SHP77 (cell line): ENCODE data around the gene FSCN2.

Source experiments
- DNase-seq, 2 experiments: peaks; one replicate each; lab custom pipeline; 2025; lab: John Stamatoyannopoulos, UW

FSCN2 gene

GRCh38 chr17:81557276-81558114 is 29.3 kb downstream of the FSCN2 start:
- no peak for DNase-seq

- DNase-seq: no peak
These were observed 29.9 kb downstream of the FSCN2 start for GRCh38 chr17:81558115-81558468.

DNA sequence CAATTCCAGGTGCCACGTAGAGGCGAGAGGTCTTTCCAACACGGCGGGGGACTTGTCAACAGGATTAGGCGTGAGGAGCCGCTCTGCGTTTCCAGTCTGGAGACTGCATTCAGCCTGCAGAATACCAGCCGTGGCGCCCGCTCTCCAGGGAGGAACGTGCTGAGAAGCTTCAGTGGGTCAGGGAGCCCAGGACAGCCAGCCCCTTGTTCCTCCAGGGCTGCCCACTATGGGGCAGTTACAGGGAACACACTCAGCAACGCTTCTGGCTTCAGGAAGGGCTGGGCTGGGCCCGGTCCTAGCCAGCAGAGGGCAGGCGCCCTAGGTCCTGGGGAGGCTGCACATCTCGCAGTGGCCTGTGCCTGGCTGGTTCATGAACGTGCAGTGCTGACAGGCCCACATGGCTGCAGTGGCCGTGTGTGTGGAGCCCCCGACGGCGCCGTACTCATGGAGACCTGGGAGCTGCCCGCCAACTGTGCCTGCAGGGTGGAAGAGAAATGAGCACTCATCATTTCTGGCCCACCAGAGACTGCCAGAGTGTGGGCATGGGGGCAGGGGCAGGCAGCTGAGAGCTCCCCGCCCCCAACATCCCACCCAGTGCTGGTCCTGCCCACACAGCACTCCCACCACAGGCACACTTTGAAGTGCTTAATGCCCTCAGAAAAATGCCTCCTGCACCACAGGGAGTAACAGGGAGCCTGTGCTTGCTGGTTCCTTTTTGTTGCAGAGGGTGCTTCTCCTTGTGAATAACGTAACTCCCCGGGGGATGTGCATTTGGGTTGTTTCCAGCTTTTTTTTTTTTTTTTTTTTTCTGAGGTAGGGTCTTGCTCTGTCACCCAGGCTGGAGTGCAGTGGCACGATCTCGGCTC is 31.0 kb downstream of the FSCN2 start:
- DNase-seq: no peak

GRCh38 chr17:81561494-81561885 is 33.3 kb downstream of the FSCN2 start:
- no peak for DNase-seq

- DNase-seq: no peak
These were observed 35.8 kb downstream of the FSCN2 start for GRCh38 chr17:81563861-81564586.

DNA sequence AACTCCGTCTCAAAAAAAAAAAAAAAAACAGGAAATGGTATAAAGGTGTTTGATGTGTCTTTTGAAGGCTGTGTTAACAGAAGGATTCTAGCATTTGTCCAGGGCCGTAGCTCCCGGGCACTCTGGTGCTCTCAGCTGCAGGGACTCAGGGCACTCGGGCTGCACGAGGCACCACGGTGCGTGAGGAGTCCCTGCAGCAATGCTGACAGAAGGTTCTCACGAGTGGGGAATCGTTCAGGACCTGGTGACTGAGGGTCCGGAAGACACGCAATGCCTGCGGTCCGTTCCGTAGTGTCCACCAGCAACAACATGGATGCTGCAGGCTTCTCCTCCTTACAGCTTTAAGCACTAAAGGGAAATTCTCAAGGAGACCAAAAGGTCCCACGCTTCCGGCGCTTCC is 36.6 kb downstream of the FSCN2 start:
- DNase-seq: no peak

DNA sequence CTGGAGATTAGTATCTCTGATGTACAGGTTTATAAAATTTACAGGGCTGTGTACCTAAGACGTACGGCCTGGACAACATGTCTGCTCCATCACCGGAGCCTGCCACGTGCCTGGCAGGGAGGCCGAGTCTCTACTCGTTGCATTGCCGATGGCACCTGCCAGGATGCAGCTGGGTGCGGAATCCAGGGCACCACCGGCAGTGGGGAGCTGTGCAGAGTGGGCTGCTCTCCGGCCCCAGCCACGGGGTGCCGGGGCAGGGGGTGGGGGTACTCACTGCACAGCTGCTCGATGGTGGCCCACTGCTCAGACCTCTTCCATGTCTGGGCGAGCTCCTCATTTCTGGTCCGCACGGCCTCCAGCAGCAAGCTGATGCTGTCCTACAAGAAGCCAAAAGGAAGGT is 37.1 kb downstream of the FSCN2 start:
- no peak for DNase-seq

- DNase-seq: peak; percentile 86 to 96
These were observed 38.4 kb downstream of the FSCN2 start for GRCh38 chr17:81566461-81567126.

DNA sequence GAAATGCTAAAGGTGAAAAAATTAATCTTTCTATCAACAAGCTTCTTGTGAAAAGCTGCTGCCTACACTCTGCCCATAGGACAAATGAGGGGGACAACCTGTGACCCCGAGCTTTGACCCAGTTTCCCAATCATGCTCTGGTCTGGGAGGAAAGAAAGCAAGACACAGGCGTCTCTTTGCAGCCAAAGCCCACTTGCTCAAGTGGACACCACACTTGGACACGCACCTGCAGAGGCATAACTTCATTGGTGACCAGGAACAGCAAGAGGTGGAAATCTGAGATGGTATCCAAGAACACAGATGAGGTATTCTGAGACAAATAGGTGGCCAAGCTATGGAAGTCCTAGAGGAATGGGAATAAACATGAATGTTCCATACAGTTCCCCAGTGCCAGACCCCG is 39.0 kb downstream of the FSCN2 start:
- DNase-seq: no peak

DNA sequence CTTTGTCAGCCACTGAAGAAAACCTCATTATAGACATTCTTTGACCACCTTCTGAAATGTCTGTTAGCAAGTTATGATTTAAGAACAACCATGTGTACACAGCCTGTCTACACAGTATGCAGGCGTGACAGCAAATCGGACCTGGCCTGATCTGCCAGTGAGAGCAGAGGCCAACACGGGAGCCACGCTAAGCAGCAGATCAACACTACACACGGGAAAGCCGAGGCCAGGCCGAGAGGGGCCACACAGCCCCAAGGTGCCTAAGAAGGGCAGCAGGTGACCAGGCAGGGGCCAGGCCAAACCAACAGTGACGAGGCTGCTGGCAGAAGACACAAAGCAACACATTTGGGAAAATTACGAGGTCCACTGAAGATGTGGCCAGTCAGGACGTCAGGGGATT is 40.2 kb downstream of the FSCN2 start:
- DNase-seq: no peak

- DNase-seq: no peak
These were observed 41.9 kb downstream of the FSCN2 start for GRCh38 chr17:81569986-81570514.

DNA sequence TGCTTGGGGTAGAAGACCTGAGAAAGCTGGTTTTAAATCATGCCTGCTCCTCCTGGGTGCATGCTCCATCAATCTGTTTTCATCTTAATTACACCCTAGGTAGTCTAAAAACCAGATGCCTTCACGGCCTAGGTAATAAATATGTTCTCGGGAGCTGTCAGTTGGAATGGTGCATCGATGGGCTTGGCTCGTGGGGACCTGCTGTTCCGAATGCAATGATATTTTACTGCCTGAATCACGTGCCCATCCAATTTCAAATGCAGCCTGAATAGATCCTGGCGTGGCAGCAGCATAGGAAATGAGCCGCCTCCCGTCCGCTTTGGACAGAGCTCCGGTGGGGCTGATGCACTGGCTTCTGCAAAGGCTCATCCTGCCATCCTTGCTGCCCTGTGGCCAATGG is 42.8 kb downstream of the FSCN2 start:
- no peak for DNase-seq

DNA sequence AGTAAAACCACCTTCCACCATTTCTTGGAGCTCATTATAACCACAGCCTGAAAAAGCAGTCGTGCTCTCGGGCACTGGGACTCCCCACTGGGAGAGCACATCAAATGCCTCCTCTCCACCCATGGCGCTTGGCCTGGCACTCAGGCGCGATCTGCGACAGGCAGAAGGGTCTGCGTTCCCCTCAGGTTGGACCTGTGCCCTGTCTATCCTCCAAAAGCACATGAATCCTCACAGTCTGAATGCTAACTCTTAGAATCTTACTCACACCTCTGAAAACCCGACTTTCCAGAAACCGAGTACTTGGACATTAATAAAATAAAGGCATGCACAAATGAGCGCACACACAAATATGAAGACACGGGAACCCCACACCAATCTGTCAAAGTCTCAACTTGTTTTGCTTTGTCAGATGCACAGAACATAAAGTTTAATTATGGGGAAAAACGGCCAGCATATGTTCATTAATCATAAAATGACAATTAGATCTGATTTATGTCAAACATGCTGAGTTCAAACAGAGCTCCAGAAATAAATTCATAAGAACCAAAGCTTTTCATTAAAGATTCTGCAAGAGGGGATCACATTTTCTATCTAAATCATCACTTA is 44.5 kb downstream of the FSCN2 start:
- no peak for DNase-seq

DNA sequence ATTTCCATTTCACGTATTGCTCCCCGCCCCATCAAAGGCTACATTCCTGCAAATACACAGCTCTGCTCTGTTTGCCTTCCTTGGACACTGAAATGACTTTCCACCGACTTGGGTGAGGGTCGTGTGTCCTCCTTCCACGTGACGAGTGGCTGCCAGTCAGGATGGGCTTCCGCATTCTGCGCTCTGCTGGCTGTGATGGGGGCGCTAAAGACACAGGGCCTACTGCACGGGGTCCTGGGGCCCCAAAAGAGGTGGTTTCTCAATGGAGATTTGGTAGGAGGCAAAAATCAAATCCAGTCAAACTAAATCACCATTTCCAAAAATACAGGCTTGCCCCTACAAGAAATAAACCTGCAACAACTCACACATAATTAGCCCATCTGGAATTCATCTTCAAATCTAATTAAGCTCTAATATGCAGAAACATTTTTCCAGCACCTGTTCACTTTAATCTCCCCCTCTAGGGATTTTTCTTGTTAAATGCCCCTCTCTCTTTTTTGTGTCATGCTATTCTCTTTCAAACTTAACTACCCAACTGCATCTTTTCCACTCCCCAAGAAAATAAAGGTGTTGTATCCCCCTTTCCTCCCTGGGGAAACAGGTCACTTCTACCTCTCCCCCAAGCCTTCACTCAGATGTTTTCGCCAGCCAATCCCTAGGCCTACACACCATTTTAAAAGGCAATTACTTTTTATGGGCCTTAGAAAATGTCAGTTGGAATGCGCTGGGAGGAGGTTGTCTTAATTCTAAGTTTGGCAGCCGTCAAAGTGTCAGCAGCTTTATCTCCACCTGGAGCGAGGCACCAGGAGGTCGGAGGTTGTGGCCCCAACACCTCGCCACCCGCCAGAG is 45.8 kb downstream of the FSCN2 start:
- no peak for DNase-seq

GRCh38 chr17:81574643-81574956 is 46.4 kb downstream of the FSCN2 start:
- no peak for DNase-seq

DNA sequence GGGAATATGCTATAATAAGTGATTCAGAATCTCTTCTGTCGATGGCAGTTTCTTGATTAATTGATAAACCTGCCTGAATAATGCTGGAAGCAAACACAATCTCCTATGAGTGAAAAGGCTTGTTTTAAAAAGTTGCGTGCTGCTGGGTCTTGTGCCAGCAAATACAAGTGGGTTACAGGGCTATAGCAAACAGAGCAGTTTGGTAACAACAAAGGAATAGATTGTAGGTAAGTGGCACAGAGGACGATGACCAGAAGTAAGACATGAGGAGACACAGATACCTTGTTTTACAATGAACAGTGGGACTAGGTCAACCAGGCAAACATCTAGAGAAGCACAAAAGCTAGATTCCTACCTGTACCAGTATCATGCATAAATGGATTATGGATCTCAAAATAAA is 47.7 kb downstream of the FSCN2 start:
- no peak for DNase-seq

DNA sequence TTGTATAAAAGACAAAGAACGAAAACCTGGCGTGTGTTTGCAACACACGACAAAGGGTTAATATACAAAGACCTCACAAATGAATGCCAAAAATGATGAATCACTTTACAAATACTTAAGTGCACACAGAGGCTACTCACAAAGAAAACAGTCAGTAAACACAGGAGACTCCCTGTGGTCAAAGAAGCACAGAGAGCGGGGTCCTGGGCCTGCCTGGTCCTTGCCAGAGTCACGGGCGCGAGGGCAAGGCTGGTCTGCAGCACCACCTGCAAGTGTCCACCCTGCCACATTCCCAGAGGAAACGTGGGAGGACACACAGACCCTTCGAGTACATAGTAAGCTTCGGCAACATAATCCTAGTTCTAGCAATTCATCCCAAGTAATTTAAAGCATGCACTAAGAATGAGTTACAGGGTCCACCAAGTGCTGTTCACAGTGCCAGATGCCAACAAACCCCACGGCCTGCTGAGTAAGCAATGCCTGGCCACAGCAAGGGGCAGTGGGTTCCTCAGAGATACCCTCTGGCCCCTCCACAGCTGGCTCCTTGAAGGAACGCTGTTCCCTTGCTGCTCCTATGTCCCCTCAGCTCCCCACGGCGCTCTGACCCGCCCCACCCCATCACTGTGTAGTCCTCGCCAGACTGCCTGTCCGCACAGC is 48.6 kb downstream of the FSCN2 start:
- DNase-seq: no peak

DNA sequence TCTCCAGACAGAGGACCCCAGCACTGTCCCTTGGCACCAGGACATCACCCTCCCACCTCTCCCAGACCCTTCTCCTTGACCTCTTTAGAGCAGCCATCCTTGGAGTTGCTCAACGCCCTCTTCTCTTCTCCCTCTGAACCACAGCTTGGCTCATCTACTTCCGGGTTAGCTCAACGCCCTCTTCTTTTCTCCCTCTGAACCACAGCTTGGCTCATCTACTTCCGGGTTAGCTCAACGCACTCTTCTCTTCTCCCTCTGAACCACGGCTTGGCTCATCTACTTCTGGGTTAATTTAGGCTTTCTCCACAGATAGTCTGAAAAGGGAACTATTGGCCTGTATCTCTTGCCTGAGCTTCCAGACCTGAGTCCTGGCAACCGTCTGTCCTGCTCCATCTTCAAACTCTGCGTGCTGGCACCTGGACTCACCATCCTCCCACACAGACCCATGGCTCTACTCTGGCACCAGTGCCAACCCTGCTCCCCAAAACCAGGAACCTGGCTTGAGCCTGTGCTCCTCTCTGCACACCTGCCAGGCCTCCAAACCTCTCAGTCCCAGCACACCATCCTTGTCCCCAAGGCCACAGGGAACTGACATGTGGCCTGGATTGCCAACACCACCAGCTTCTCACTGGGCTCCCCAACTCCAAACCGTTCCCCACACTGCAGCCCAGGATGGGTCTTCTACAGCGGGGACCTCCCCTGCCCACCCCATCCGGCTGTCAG is 49.3 kb downstream of the FSCN2 start:
- peak; percentile 59 to 81 for DNase-seq

DNA sequence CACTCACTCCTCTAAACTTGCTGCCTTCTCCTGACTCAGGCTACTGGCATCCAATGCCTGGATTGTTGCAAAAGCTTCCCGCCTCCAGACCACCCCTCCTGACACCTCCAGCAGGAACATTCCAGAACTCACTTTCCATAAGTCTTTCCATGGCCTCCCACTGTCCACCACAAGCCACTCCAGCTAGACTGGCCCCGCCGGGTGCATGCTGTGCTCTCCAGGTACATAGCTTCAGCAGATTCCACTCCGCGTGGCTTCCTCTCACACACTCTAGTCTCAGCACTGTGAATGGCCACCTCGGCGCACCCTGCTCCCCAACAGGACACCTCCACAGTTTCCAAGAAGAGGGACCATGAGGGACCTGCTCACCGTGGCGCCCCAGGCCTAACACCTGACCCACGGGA is 49.9 kb downstream of the FSCN2 start:
- no peak for DNase-seq
